Endothelial cell of umbilical vein (primary cell): ENCODE measurements around the gene VEZT.

Experiments used
- CTCF ChIP-seq, 2 donors: IDR thresholded peaks; 1 replicate in 1 of 2; 2 replicates in 1 of 2; pipeline ENCODE4 v1.5.1; 2011; ENCODE audit warnings: low read length in 2 of 2, mild to moderate bottlenecking in 2 of 2, moderate library complexity in 2 of 2, control low read depth in 1 of 2, inconsistent platforms in 1 of 2, low read depth in 1 of 2; ENCODE audit not compliant: insufficient read depth in 1 of 2; ENCODE audit errors: extremely low read depth in 1 of 2
- EZH2 ChIP-seq: IDR thresholded peaks from 2 replicates; pipeline ENCODE4 v1.6.1; 2012; ENCODE audit warnings: borderline replicate concordance, low read depth, mild to moderate bottlenecking, moderate library complexity, low read length, inconsistent platforms; ENCODE audit not compliant: severe bottlenecking
- GATA2 ChIP-seq: IDR thresholded peaks from 2 replicates; pipeline ENCODE4 v1.7.0; 2011; ENCODE audit warnings: low read depth, mild to moderate bottlenecking, moderate library complexity, mixed read lengths, low read length; ENCODE audit not compliant: insufficient read length, insufficient read depth
- JUN ChIP-seq: IDR thresholded peaks from 2 replicates; pipeline ENCODE4 v1.6.1; 2011; ENCODE audit warnings: borderline replicate concordance, low read depth; ENCODE audit not compliant: insufficient read length, insufficient read depth
- MAX ChIP-seq: IDR thresholded peaks from 2 replicates; pipeline ENCODE4 v1.6.1; 2011; ENCODE audit not compliant: insufficient read depth, insufficient read length
- MYC ChIP-seq: IDR thresholded peaks from one replicate; pipeline ENCODE4 v1.6.1; 2011; ENCODE audit warnings: mild to moderate bottlenecking, low read depth, low read length
- POLR2A ChIP-seq: IDR thresholded peaks from 2 replicates; pipeline ENCODE4 v1.6.1; 2012; ENCODE audit warnings: low read depth, mild to moderate bottlenecking, control low read depth, low read length
- POLR2AphosphoS5 ChIP-seq: IDR thresholded peaks from 2 replicates; pipeline ENCODE4 v1.6.1; 2012; ENCODE audit warnings: low read depth, mild to moderate bottlenecking, control low read depth, low read length, moderate library complexity; ENCODE audit not compliant: insufficient read depth

- TF ChIP-seq CTCF (IDR thresholded peaks at IDR 0.05; ENCODE audit: extremely low read depth in 1 of 2, insufficient read depth in 1 of 2, low read depth in 1 of 2, low read length in 2 of 2) = no peak
- no peak for TF ChIP-seq EZH2
- no peak for TF ChIP-seq POLR2A
- TF ChIP-seq POLR2AphosphoS5 = no peak
- TF ChIP-seq MYC = no peak
- no peak for TF ChIP-seq GATA2
- no peak for TF ChIP-seq JUN
- TF ChIP-seq MAX = no peak
These were observed 20.0 kb upstream of the VEZT start for GRCh38 chr12:95197636-95198035.
